ENCODE data around the gene RPA3.
"Not testable (repeated sequence)": the region's sequence is repeated elsewhere in the genome, so short reads cannot be mapped to it uniquely, and the experiment has no call there.

The RPA3 gene

DNA sequence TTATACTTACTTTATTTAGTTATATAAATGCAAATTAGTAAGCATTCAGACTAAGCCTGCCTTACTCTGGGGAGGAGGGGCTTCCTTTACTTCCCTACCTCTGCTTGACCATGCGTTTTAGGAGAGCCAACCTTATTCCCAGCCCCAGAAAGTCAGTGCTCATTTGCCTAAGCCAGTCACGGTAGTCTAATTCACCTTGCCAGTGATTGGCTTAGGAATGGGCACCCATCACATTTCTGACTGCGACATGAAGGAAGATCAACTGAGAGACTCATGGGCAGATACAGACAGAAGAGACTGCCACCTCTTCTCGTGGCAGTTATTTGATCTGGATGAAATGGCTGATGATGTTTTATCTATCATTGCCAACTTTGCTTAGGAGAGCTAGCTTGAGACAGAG lies 29.5 kb downstream of the RPA3 start:
- DNase-seq, result no peak

DNA sequence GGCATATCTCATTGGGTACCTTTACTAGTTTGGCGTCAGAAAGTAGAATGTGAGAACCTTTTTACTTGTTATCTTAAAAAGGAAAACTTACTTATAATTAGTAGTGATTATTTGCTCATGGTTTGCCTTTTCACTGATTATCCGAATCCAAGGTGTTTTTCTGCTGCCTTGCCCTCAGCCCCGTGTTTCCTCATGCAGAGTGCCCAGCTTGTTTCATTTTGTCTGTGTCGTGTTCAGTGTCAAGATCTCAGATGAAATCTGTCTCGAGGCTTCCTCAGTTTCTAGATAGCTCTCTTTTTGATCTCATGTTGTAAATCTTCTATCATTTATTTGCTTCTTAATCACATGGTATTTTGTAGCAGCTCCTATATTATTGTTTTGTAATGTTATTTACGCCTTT lies 30.1 kb downstream of the RPA3 start:
- no peak for DNase-seq

DNA sequence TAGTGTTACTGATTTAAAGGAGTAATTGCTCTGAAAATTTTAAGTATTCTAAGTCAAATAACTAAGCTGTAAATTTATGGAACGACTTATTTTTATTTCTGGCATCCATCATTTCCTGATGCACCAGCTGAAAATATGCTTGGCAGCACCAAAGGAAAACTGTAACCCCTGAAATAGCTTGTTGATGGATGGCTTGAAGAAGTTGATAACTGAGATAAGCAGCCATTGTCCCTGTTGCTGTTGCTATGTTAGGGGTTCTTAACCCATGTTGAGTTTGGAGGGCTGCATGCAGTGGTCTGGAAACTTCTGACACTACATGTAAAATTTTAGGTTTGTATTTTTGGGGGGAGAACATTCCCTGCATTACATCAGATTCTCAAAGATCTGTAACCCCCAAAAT lies 30.6 kb downstream of the RPA3 start:
- no peak for DNase-seq

DNA sequence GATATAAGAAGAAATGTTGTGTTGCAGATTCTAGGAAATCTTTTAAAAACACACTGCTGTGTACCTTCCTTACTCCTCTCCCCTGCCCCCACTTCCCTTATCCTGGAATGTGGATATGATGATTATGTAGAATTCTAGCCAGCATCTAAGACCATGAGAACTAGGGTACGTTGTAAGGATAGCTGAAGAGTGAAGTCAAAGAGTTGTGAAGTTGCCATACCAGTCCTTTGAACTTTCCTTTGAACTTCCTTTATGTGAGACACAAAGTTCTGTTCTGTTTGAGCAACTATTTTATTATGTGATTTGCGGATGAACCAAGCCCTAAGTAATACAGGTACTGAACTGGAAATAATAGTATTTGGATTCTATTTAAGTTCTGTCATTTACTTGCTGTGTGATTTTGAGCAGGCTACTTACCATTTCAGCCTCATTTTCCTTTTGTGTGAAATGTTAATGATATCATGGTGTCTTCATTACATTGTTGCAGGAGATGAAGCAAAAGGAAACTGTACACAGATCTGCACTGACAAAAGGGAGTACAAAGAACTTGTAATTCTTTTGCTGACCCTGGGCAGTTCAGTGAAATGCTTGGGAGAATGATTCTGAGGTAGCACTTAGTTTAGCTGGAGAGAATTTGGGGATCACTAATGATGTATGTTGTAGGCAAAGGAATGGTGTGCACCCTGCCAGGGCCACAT lies 31.4 kb downstream of the RPA3 start:
- DNase-seq, result no peak

DNA sequence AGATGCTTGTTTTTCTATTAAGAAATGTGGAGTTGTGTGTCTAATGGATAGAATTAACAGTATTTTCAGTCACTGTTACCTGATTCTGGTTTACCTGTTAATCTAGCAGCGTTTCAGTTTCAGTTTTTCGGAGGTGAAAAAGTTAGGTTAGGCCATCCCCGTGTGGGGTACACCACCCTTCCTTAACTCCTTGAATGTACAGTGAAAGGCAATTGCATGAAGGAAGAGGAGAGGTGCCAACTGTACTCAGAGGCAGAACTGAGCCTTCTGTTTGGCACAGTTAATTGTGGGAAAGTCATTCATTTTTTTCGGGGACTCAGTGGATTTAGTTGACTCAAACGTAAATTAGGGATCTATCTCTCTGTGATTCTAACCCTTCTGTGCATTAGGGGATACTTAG lies 35.5 kb downstream of the RPA3 start:
- no peak for DNase-seq

DNA sequence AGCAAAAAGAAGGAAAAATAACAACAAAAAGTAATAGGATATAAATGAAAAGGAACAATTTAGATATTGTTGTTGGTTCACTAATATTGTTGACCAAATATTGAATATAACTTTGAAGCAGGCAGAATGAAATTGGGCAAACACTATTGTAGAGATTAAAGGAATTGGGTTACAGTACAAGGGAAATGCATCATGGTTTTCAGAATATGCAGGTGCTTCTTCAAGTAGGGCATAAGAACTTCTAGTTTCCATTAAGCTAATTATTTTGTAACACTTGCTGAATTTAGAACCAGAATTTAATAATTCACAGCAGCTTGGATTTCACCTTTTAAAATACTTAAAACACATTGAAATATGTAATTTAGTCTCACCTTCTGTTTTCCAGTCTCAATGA lies 36.5 kb downstream of the RPA3 start:
- DNase-seq, result no peak

DNA sequence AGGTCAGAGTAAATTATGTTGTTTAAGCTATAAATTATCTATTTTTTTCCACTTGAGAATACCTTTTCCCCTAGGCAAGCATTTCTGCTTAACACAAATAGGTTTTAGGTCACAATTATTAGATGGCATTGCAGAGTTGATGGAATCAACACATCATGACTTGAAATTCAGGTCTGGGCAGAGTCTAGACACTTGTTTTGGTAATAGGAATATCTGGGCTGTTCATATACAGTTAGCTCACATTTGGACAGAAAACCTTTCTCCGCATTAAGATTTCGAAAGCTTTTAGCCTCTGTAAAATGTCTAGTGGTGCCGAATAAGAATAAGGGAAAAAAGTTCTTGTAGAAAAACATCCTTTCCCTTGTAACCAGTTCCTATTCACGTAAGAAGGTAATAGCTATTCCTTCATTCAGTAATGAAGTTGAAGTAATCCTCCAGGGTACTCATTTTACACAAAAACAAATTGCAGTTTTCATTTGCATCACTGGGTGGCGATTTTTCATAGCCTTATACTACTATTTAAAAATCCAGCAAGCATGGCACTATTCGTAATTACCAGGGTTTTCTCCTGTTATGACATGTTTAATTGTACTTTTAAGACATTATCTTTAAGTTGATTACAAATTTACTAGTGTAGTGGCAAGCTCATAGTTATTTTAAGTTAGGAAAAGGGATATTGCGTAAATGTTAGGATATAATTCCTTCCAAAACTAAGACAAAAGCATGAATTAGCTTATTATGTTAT lies 37.0 kb downstream of the RPA3 start:
- DNase-seq, result peak; percentile 34 to 51

DNA sequence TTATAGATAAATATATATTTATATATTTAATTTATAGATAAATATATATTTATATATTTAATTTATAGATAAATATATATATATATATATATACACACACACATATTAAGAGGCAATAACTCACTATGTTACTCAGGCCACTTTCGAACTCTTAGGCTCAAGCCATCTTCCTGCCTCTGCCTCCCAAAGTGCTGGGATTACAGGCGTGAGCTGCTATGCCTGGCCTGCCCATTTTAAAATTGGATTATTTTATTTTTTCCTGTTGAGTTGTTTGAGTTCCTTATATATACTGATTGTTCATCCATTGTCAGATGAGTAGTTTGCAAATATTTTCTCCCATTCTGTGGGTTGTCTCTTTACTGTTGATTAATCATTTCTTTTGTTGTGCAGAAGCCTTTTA lies 38.8 kb downstream of the RPA3 start:
- peak; percentile 19 to 43 for DNase-seq

DNA sequence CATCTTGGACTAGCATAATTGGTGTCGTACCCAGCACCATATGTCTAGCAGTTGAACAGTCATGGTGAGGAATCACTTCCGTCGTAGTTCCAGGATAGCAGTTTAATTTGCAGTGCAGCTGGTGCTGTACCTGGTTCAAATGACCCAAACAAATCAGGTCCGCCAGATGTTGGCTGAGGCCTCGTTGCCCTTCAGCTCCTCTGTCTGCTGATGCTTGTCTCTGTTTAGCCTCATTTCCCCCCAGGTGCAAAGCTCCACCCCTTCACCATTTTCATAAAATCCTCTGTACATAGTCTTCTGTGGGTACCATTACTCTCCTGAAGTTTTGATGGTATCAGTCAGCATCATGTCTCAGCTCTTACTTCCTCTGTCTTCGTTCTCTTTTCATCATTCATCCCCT lies 42.7 kb downstream of the RPA3 start:
- DNase-seq, result no peak

DNA sequence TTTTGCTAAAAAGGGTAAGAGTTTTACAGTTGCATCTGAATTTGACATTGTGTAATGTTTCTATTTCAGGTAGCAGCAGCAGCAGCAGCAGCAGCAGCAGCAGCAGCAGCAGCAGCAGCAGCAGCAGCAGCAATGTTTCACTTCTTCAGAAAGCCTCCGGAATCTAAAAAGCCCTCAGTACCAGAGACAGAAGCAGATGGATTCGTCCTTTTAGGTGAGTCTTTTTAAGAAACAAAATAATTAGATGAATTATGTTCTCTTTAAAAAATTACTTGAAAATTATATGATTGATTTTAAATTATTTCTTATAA lies 45.2 kb downstream of the RPA3 start:
- DNase-seq, result no peak

DNA sequence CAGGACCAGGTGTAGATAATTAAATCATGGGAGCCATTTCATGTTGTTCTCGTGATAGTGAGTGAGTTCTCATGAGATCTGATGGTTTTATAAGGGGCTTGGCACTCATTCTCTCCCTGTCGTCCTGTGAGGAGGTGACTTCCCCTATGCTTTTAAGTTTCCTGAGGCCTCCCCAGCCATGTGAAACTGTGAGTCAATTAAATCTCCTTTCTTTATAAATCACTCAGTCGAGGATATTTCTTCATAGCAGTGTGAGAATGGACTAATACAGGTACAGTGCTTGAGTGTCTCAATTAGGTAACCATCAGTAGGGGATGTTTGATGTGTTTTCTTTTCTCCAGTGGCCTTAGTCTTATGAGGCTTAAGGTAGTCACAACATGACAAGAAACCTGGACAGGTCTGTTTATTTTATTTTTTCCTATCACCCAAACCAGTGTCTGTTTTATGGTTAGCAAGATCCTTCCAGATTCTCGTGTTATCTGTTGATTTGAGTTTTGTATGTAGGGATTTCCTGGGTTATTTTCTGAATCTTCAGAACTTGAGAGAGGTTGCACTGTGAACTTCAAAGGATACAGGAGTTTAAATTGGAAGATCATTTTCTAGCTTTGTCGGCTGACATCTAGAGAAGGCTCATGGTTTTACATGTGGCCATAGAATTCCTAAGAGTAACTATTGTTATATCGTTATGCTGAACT lies 45.7 kb downstream of the RPA3 start:
- DNase-seq, result no peak

DNA sequence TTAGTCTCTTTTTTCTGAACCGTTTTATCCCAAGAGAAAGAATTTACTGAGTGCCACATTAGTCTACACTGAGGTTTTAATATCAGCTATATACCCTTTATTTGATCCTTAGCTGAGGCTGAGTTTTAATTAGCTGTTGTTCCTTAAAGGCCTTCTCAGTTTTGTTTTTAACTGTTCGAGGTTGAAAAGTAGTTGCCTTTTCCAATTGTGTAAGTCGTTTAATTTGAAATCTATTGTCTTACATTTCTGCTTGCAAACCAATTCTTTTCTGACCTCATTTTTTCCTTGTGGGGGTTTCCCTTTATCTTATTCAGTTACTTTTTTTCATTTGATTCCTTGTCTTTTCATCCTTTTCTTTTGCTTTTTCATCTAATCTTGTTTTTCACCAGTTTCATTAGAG lies 47.0 kb downstream of the RPA3 start:
- DNase-seq, result no peak

DNA sequence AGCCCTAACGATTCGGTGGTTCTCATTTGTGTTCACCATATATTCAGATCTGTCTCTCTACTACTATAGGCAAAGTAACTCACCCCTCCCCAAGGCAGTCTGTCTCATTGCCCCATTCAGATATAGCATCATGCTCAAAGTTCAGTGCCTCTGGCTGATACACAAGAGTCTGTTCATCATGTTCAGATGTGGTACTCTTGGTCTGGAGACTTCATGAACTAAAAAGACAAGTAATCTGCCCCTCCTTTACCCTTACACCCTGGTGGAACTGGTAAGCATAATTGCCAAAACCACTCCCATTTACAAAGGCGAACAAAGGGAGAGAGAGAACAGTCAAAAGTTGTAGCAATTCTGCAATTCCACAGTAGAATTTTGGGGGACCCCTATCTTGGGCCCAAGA lies 47.9 kb downstream of the RPA3 start:
- no peak for DNase-seq

DNA sequence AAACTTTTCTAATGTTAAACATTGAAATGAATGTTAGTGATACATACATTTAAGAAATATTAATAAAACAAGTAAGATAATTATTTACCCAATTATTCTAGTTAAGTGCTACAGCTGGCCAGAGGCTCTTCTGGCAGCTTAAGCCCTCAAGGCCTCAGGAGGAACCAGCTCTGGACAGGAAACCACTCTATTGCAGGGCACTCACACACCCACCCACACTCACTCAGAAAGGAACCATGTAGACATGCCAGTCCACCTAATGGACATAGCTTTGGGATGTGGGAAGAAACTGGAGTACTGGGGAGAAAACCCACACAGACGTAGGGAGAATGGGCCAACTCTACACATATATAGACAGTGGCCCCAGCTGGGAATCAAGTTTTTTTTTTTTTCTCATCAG lies 49.7 kb downstream of the RPA3 start:
- no peak for DNase-seq

DNA sequence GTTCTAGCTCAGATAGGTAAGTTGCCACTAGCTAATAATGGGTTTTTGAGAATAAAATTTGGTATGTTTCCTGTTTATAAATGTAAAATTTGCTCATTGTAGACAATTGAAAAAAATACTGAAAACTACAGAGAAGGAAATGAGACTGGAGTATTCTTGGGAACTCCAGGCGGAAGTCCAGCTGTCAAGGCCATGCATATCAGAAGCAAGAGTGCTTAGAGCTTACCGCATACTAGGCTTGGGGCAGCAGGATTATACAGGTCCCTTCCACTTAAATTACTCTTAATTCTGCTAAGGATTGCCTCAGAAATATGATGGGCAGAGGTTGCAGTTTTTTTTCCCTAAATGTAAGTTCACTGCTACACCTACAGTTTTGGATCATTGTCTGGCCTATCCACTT lies 51.2 kb downstream of the RPA3 start:
- no peak for DNase-seq

DNA sequence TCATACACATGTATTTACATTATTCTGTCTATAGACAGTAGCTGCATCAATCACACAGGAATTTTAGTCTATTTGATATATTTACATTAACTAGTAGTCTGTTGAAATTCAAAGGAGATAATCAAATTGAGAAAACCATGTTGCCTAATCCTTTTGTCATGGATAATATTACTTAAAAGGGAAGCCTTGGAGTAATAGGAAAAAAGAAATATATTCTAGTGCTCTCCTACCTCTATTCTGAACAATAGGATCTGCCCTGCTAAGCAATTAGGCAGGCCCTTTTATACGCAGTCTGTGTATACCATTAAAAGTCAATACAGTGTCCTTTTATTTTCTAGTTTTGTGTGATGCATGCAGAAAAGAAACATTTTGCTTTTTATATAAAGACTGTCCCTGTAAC lies 53.4 kb downstream of the RPA3 start:
- DNase-seq, result peak in 1 of 2 experiments; percentile 17

DNA sequence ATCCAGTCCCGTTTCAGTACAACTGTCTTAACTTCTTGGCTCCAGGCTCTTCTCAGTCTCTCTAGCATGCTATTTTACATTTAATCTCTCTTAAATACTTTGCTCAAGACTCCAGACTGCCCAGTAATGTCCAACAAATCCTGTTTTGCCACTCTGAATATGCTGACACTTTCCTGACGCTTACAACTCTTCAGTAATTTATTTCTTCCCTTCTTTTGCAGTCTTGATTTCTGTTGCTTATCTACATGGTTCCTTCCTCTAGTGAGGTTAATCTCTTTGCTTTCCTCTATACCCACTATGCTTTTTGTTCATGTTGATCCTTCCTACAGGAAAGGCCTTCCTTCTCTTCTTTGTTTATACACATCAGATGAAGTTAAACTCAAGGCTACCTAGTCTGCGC lies 54.1 kb downstream of the RPA3 start:
- no peak for DNase-seq

DNA sequence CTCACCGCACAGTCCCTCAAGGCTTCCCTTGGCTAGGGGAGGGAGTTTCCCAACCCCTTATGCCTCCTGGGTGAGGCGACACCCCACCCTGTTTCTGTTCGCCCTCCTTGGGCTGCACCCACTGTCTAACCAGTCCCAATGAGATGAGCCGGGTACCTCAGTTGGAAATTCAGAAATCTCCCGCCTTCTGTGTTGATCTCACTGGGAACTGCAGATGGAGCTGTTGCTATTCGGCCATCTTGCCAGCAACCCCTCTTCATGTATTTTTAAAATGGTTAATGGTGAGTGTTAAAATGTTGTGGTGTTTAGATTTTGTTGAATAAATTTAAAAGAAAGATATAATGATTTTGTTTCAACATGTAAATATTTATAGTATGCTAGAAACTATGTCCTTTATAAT lies 55.9 kb downstream of the RPA3 start:
- DNase-seq, result no peak

DNA sequence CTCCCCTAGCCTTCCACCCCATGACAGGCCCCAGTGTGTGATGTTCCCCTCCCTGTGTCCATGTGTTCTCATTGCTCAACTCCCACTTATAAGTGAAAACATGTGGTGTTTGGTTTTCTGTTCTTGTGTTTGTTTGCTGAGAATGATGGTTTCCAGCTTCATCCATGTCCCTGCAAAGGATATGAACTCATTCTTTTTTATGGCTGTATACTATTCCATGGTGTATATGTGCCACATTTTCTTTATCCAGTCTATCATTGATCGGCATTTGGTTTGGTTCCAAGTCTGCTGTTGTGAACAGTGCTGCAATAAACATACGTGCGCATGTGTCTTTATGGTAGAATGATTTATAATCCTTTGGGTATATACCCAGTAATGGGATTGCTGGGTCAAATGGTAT lies 61.9 kb downstream of the RPA3 start:
- not testable (repeated sequence) for DNase-seq

DNA sequence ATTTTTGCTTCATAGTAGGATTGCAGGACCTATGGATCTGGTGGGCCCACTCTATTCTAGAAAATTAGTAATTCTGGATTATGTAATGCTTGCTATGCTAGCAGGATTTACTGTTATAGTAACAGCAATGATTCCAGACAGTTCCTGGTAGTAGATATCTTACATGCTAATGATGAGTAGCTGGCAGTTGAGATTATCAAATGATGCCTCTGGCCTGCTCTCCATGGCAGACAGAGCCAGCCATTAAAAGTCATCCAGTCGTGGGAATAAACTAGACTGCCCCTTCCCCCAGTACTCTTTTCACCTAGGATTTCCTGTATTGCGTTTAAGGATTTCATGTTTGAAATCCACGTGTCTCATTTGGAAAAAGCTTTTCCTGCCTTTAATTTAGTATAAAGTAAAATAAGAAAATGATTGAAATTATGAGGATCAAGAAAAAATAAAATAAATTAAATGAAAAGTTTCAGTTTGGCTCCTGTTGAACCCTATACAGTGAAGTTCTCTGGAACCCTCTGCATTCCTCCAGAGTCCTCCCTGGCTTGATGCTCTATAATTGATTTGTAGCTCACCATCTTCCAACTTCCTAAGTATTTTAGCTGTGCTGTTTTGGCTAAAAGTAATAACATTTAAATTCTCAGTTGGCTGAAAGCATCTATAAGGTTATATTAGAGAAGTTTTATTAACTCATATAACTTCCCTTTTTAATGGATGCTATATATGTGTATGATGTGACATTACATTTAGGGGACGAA lies 63.3 kb downstream of the RPA3 start:
- no peak for DNase-seq

DNA sequence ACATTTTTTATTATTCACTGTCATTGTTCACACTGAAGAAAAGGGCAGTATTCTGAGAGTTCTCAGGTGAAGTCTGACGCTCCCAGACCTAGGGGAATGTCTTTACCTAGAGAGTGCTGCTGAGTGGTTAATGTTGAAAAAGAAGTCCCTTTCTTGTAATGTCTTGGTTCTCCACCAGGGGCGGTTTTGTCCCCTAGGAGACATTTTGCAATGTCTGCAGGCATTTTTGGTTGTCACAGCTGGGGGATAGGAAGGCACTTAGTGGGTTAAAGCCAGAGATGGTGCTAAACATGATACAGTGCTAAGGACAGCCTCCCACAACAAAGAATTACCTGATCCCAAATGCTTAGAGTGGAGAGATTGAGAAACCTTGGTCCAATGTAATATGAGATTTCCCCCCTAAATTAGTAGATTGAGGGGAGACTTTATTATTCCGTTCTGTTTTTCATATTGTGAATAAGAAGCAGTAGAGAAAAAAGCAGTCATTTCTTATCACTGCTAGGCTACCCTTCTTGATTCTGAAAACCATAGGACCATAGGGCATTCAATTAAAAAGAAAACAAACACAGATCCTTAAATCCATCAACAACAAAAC lies 64.7 kb downstream of the RPA3 start:
- DNase-seq, result no peak

DNA sequence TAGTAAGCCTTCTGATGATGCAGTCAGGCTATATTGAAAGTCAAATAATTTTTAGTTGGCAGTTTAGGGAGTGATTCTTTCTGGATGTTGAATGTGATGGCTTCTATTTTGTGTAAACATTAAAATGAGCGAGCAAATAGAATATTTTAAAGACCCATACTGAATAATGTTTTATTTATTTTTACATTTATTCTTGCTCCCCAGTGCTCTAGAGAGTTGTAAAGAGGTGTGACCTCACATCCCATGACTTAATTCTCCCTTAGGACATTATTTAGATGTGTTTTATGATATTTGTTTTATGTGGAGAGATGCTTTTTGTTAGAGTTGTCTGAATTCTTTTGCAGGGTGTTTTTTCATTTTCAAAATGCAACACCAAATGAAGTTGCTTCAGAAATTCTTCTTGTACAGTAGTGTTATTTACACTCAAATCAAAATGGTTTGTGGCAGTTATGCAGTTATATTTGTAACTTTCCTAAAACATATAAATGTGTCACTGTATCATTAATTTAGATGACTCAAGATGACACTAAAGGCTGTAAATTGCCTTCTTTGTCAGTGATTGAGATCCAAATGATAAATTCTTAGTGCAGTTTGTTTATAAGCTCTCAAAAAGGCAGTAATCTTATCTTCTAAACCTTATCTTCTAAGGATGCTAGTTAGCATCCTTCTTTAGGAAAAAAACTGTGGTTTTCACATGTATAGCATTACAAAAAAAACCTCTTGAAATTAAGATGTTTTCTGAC lies 65.4 kb downstream of the RPA3 start:
- DNase-seq, result no peak

DNA sequence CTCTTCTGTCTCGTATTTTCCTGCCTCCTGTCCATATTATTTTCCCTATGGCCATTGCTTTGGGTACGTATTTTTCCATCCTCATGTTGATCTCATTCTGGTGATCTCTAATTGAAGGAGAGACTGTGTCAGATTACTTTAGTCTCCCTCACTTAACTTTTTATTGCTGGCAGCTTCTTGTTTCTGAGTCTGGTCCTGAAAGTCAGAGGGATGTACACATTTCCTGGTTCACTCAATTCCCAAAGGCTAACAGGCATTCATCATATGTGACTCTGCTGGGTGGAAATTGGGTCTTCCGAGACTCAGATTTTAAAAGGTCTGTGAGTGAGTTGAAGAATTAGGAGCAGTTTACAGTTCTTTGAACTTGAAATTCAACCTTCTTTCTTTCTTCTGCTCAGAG lies 66.9 kb downstream of the RPA3 start:
- no peak for DNase-seq
